ENCODE results near the gene SHROOM3. TPM values are rescaled to one million over a fixed set of nuclear protein-coding genes. Genes with fewer than 3 reads are reported as not detected.

Gene SHROOM3
- total RNA-seq, 6 experiments from 2014 or later, result 39.1 to 98.7 (median 40.9) TPM

DNA sequence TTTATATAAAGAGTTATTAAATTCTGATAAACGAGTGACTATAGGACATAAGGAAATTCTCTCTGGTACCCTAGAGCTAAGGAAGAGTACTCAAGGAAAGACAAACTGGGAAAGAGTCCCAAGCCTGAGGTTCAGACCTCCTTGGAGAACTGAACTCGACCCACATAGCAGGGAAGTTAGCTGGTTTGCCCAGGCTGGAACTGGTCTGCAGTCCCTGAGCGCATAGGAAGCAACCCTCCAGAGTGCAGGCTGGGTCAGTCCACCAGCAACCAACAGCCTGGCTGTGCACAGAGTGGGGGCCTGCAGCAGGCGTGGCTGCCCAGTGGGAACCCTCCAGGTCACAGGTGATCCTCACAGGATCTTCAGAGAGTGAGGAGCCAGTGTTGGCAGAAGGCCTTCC lies 348.8 kb downstream of the SHROOM3 start:
- peaks cover 80% of the 10 kb centered on the region for H3K36me3 Mint-ChIP-seq (ENCODE audit: low read depth)
- DNase-seq, result no peak
- H3K9me3 Mint-ChIP-seq, result peaks cover 15% of the 10 kb centered on the region
- peaks cover 60% of the 10 kb centered on the region for H3K4me1 Mint-ChIP-seq (ENCODE audit: low read depth)
- TF ChIP-seq, protein P1, sequence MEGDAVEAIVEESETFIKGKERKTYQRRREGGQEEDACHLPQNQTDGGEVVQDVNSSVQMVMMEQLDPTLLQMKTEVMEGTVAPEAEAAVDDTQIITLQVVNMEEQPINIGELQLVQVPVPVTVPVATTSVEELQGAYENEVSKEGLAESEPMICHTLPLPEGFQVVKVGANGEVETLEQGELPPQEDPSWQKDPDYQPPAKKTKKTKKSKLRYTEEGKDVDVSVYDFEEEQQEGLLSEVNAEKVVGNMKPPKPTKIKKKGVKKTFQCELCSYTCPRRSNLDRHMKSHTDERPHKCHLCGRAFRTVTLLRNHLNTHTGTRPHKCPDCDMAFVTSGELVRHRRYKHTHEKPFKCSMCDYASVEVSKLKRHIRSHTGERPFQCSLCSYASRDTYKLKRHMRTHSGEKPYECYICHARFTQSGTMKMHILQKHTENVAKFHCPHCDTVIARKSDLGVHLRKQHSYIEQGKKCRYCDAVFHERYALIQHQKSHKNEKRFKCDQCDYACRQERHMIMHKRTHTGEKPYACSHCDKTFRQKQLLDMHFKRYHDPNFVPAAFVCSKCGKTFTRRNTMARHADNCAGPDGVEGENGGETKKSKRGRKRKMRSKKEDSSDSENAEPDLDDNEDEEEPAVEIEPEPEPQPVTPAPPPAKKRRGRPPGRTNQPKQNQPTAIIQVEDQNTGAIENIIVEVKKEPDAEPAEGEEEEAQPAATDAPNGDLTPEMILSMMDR (IDR thresholded peaks at IDR 0.05), result no peak
- H3K4me3 Mint-ChIP-seq, result peak overlapping the region; percentile 81
- H3K27me3 Mint-ChIP-seq (ENCODE audit: insufficient read depth), result peaks cover 10% of the 10 kb centered on the region
- H3K27ac Mint-ChIP-seq, result peak overlapping the region; percentile 94

DNA sequence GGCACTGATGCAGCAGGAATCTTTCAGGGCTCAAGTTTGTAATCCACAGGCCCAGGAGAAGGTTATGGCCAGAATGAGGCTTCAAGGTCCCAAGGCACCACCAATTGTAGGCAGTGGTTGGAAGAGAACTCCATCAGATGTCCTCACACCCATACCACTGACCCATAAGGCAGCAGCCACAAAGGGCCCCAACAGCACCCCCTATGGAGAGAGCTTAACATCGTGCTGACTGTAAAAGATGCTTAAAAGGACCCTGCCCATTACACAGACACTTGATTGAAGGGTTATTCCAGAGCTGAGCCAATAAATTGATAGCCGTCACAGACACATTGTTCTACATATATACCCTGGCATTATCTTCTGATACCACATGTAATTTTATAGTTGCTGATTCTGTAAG lies 349.2 kb downstream of the SHROOM3 start:
- DNase-seq, result no peak
- Mint-ChIP-seq H3K27ac (peak overlapping the region; percentile 94), H3K9me3 (peaks cover 19% of the 10 kb centered on the region), H3K4me3 (no peak overlapping the region), H3K4me1 (ENCODE audit: low read depth) (peaks cover 56% of the 10 kb centered on the region), H3K27me3 (ENCODE audit: insufficient read depth) (peaks cover 14% of the 10 kb centered on the region), H3K36me3 (ENCODE audit: low read depth) (peaks cover 80% of the 10 kb centered on the region)
- TF ChIP-seq, protein P1 (IDR thresholded peaks at IDR 0.05), result peak; percentile 67

DNA sequence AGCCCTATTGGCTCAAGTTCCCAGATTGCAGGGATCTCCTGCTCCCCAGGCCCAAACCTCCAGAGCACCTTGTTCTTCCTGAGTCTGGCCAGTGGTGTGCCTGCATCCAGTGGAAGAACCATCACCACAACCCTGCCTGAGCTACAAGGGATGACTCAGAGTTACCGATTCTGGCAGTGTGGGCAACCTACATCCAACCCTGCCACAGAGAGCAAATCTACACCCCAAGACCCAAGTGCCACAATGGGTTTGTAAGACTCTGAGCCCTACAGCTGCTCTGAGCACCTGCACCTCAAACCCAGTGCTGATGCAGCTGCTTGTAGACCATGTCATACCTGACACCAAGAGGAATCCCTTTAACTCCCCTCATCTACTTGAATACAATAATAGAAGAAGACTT lies 352.9 kb downstream of the SHROOM3 start:
- no peak overlapping the region; the same call in 1 of the 2 replicates for H3K4me3 Mint-ChIP-seq
- H3K27ac Mint-ChIP-seq, result no peak overlapping the region
- TF ChIP-seq, protein P1 (IDR thresholded peaks at IDR 0.05), result no peak
- H3K9me3 Mint-ChIP-seq, result peaks cover 16% of the 10 kb centered on the region
- peaks cover 21% of the 10 kb centered on the region for H3K4me1 Mint-ChIP-seq (ENCODE audit: low read depth)
- H3K36me3 Mint-ChIP-seq (ENCODE audit: low read depth), result peaks cover 51% of the 10 kb centered on the region
- peaks cover 14% of the 10 kb centered on the region for H3K27me3 Mint-ChIP-seq (ENCODE audit: insufficient read depth)
- no peak for DNase-seq

DNA sequence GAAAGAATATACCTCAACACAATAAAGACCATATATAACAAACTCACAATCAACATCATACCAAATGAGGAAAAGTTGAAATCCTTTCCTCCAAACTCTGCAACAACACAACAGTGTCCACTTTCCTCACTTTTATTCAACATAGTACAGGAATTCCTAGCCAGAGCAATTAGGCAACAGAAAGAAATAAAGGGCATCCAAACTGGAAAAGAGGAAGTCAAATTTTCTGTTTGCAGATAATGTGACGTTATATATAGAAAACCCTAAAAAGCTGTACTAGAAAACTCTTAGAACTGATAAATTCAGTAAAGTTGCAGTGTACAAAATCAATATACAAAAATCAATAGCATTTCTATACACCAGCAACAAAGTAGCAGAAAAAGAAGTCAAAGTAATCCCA lies 355.3 kb downstream of the SHROOM3 start:
- Mint-ChIP-seq H3K27ac (0 out of 2 replicates have a peak overlapping the region, but pooled peaks have one; percentile 4), H3K27me3 (ENCODE audit: insufficient read depth) (peaks cover 14% of the 10 kb centered on the region), H3K4me3 (no peak overlapping the region), H3K9me3 (peaks cover 16% of the 10 kb centered on the region), H3K36me3 (ENCODE audit: low read depth) (peaks cover 38% of the 10 kb centered on the region), H3K4me1 (ENCODE audit: low read depth) (no peaks in the 10 kb centered on the region; the same call in 1 of the 2 replicates)
- no peak for DNase-seq
- TF ChIP-seq, protein P1 (IDR thresholded peaks at IDR 0.05), result no peak

DNA sequence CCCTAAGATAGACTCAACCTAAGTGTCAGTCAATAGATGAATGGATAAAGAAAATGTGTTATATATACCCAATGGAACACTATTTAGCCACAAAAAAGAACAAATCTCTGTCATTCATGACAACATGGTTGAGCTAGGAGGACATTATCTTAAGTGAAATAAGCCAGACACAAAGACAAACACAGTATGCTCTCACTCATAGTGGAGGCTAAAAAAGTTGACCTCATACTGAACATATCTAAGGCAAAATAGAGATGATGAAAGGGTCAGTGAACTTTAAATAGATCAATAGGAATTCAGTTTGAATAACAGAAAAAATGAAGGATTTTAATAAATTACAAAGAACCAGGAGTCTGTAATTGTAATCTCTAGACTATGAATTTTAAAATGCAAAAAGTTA lies 356.4 kb downstream of the SHROOM3 start:
- TF ChIP-seq, protein P1 (IDR thresholded peaks at IDR 0.05), result no peak
- peaks cover 14% of the 10 kb centered on the region for H3K27me3 Mint-ChIP-seq (ENCODE audit: insufficient read depth)

DNA sequence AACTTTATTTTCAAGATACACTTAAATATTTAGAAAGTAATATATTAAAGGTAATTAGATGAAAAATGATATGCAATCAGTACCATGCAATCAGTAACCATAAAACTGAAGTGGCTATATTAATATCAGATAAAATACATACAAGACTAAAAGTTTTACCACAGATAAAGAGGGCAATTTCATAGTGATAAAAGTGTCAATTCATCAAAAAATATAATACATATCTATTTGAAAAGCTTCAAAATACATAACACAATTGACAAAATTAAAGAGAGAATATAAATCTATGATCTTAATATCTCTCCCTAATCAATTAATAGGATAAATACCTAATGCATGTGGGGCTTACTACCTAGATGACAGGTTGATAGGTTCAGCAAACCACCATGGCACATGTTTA lies 357.4 kb downstream of the SHROOM3 start:
- H3K27me3 Mint-ChIP-seq (ENCODE audit: insufficient read depth), result peaks cover 14% of the 10 kb centered on the region

More for the DNA sequence above, 356.4 kb downstream of the SHROOM3 start:
- H3K36me3 Mint-ChIP-seq (ENCODE audit: low read depth), result peaks cover 28% of the 10 kb centered on the region
- no peak for DNase-seq
- no peaks in the 10 kb centered on the region; the same call in 1 of the 2 replicates for H3K4me1 Mint-ChIP-seq (ENCODE audit: low read depth)
- peaks cover 16% of the 10 kb centered on the region for H3K9me3 Mint-ChIP-seq
- no peak overlapping the region for H3K4me3 Mint-ChIP-seq
- no peak overlapping the region for H3K27ac Mint-ChIP-seq

More for the DNA sequence above, 357.4 kb downstream of the SHROOM3 start:
- Mint-ChIP-seq H3K9me3 (peaks cover 16% of the 10 kb centered on the region), H3K4me3 (no peak overlapping the region), H3K27ac (no peak overlapping the region), H3K4me1 (ENCODE audit: low read depth) (no peaks in the 10 kb centered on the region; the same call in 1 of the 2 replicates), H3K36me3 (ENCODE audit: low read depth) (peaks cover 19% of the 10 kb centered on the region)
- DNase-seq, result no peak
- TF ChIP-seq, protein P1 (IDR thresholded peaks at IDR 0.05), result no peak
